Endothelial cell of umbilical vein (primary cell): Measurements from ENCODE around the gene IFNGR1. TPM values are rescaled to one million over a fixed set of nuclear protein-coding genes. Genes with fewer than 3 reads are reported as not detected.

ENCODE experiments used
- BruUV-seq: library from RNA; stranded (reverse); fragments of 400-500 nt; replicated peaks from 2 replicates; lab custom pipeline; 2021; lab: Mats Ljungman, UMichigan
- CTCF ChIA-PET: fragments of 300-600, 350-600 bp; sonication (Branson Sonifier 250); formaldehyde crosslinking; loops from one replicate; lab custom pipeline; 2021; ENCODE audit warnings: antibody characterized with exemption, inconsistent platforms; lab: Charles Lee
- POLR2A ChIA-PET: fragments of 300-600, 350-600 bp; sonication (Branson Sonifier 250); formaldehyde crosslinking; loops from one replicate; lab custom pipeline; 2021; ENCODE audit warnings: antibody characterized with exemption, inconsistent platforms; lab: Charles Lee
- DNase-seq: peaks from one replicate; pipeline ENCODE4 v3.0.0-alpha.2; 2011; ENCODE audit warnings: low read depth, low spot score
- FAIRE-seq: peaks from 2 replicates; lab custom pipeline; 2011; peaks lifted over from hg19 to GRCh38; lab: Jason Lieb, UNC
- H2AFZ ChIP-seq: 2 replicates; pipeline ENCODE4 v1.6.0; 2012; ENCODE audit warnings: low read depth, low read length, control low read depth, inconsistent platforms
- H3K27ac ChIP-seq: 2 replicates; pipeline ENCODE4 v1.5.1; 2011; ENCODE audit warnings: low read depth, mild to moderate bottlenecking, control low read depth, low read length, moderate library complexity; ENCODE audit not compliant: insufficient read depth
- H3K27me3 ChIP-seq, 2 experiments: 2 replicates each; pipeline versions ENCODE4 v1.6.0 to v1.6.1; 2011; ENCODE audit warnings: low read length in 2 of 2, mixed read lengths in 1 of 2; ENCODE audit not compliant: control insufficient read depth in 2 of 2, insufficient read depth in 2 of 2
- H3K36me3 ChIP-seq, 2 experiments: 2 replicates in 1 of 2; 3 replicates in 1 of 2; pipeline ENCODE4 v1.5.1; 2011; ENCODE audit warnings: low read length in 2 of 2, mild to moderate bottlenecking in 1 of 2, moderate library complexity in 1 of 2; ENCODE audit not compliant: control insufficient read depth in 2 of 2, insufficient read depth in 2 of 2; ENCODE audit errors: extremely low read depth in 1 of 2
- H3K4me1 ChIP-seq: 3 replicates; pipeline ENCODE4 v1.5.1; 2011; ENCODE audit warnings: mild to moderate bottlenecking, low read length; ENCODE audit not compliant: control insufficient read depth, insufficient read depth; ENCODE audit errors: extremely low read depth
- H3K4me2 ChIP-seq: 2 replicates; pipeline ENCODE4 v1.6.1; 2011; ENCODE audit warnings: low read length, control low read depth, mixed read lengths; ENCODE audit not compliant: insufficient read depth
- H3K4me3 ChIP-seq, 3 experiments: fragments of 200-600 bp in 1 of 3; sonication (generic), shearing (Covaris generic) in 1 of 3; replicated peaks in 1 of 3; 2 replicates each; pipeline ENCODE4 v1.5.1; 2011 to 2016; ENCODE audit warnings: control low read depth in 3 of 3, low read length in 3 of 3, mild to moderate bottlenecking in 2 of 3, inconsistent platforms in 1 of 3, low read depth in 1 of 3, moderate library complexity in 1 of 3; ENCODE audit not compliant: insufficient read depth in 1 of 3
- H3K79me2 ChIP-seq: 2 replicates; pipeline ENCODE4 v1.6.0; 2012; ENCODE audit warnings: low read length, inconsistent platforms; ENCODE audit not compliant: control insufficient read depth, insufficient read depth
- H3K9ac ChIP-seq: replicated peaks from 2 replicates; pipeline ENCODE3; 2011; ENCODE audit warnings: low read length, control low read depth; ENCODE audit not compliant: insufficient read depth; ENCODE audit errors: extremely low read depth
- H3K9me1 ChIP-seq: replicated peaks from 3 replicates; pipeline ENCODE4 v1.6.0; 2011; ENCODE audit warnings: mild to moderate bottlenecking, low read length; ENCODE audit not compliant: control insufficient read depth, insufficient read depth; ENCODE audit errors: extremely low read depth
- H3K9me3 ChIP-seq: replicated peaks from 2 replicates; pipeline ENCODE4 v1.5.1; 2012; ENCODE audit warnings: low read length, inconsistent platforms; ENCODE audit not compliant: control insufficient read depth, insufficient read depth
- H4K20me1 ChIP-seq: replicated peaks from 2 replicates; pipeline ENCODE3; 2011; ENCODE audit warnings: mild to moderate bottlenecking, low read length; ENCODE audit not compliant: control insufficient read depth, insufficient read depth; ENCODE audit errors: extremely low read depth
- EZH2 ChIP-seq: IDR thresholded peaks from 2 replicates; pipeline ENCODE4 v1.6.1; 2012; ENCODE audit warnings: borderline replicate concordance, low read depth, mild to moderate bottlenecking, moderate library complexity, low read length, inconsistent platforms; ENCODE audit not compliant: severe bottlenecking
- FOS ChIP-seq: IDR thresholded peaks from 2 replicates; pipeline ENCODE4 v1.6.1; 2011; ENCODE audit warnings: mild to moderate bottlenecking, low read length, moderate library complexity, borderline replicate concordance; ENCODE audit not compliant: insufficient read depth
- GATA2 ChIP-seq: IDR thresholded peaks from 2 replicates; pipeline ENCODE4 v1.7.0; 2011; ENCODE audit warnings: low read depth, mild to moderate bottlenecking, moderate library complexity, mixed read lengths, low read length; ENCODE audit not compliant: insufficient read length, insufficient read depth
- JUN ChIP-seq: IDR thresholded peaks from 2 replicates; pipeline ENCODE4 v1.6.1; 2011; ENCODE audit warnings: borderline replicate concordance, low read depth; ENCODE audit not compliant: insufficient read length, insufficient read depth
- MYC ChIP-seq: IDR thresholded peaks from one replicate; pipeline ENCODE4 v1.6.1; 2011; ENCODE audit warnings: mild to moderate bottlenecking, low read depth, low read length
- POLR2A ChIP-seq: IDR thresholded peaks from 2 replicates; pipeline ENCODE4 v1.6.1; 2012; ENCODE audit warnings: low read depth, mild to moderate bottlenecking, control low read depth, low read length
- POLR2AphosphoS5 ChIP-seq: IDR thresholded peaks from 2 replicates; pipeline ENCODE4 v1.6.1; 2012; ENCODE audit warnings: low read depth, mild to moderate bottlenecking, control low read depth, low read length, moderate library complexity; ENCODE audit not compliant: insufficient read depth
- dilution Hi-C: fragments of 300-500 bp; cut with MboI; formaldehyde crosslinking; loops from one replicate; pipeline ENCODE4 v1.15.0; 2019; ENCODE audit warnings: low sequenced_read_pairs; ENCODE audit not compliant: extremely low pct_ligation_motif_present
- intact Hi-C: fragments of 100-400 bp; cut with micrococcal nuclease; formaldehyde crosslinking; loops from one replicate; pipeline ENCODE4 v1.10.0; 2022
- polyA plus RNA-seq, 4 experiments: library from polyadenylated mRNA; depleted of rRNA in 3 of 4; stranded (reverse) in 3 of 4; unstranded in 1 of 4; fragments of >200 nt; gene quantifications; 2 replicates each; pipeline versions ENCODE4 v1.2.1 to v1.2.3, GENCODE V29; 2011 to 2012; ENCODE audit warnings: missing spikeins in 1 of 4
- total RNA-seq: library from RNA; stranded (reverse); gene quantifications from 2 replicates; pipeline ENCODE4 v1.2.3, GENCODE V29; 2021
- TF ChIP-seq, protein P1 (sequence below), 2 donors: IDR thresholded peaks; 1 replicate in 1 of 2; 2 replicates in 1 of 2; pipeline ENCODE4 v1.5.1; 2011; ENCODE audit warnings: low read length in 2 of 2, mild to moderate bottlenecking in 2 of 2, moderate library complexity in 2 of 2, control low read depth in 1 of 2, inconsistent platforms in 1 of 2, low read depth in 1 of 2; ENCODE audit not compliant: insufficient read depth in 1 of 2; ENCODE audit errors: extremely low read depth in 1 of 2
- TF ChIP-seq, protein P2 (sequence below): IDR thresholded peaks from 2 replicates; pipeline ENCODE4 v1.6.1; 2011; ENCODE audit not compliant: insufficient read depth, insufficient read length

The IFNGR1 gene
- total and polyA plus RNA-seq, 2 donors (not counting 3 experiments of a cell fraction or from before 2014, with no cell fraction given) = 19.1 to 31.2 TPM

DNA sequence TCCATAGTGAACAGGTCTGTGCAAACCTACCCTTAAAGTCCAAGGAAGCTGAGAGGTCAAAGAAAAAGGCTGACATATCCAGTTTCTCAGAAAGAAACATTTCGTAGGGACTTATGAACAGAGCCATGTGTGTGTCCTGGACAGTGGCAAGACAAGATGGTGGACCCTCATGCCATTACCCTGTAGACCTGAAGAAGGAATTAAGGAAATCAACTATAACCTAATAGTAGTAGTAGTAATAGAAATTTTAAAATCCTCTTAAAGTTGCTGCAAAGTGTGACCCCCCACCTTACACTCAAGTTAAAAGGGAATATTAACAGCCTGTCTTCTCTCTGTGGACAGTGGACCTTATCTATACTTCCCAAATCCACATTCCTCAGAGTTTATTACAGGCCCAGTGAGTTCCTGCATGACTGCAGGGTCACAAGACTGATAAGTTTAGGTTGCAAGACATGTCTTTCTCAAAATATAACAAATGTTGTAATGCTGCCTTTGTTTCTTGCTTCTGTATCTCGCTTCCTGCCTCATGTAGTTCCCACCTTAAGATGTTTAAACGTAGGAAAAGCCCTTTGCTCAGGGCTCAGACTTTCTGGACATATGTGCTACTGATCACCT lies 56.4 kb downstream of the IFNGR1 start:
- TF ChIP-seq FOS (no peak), POLR2AphosphoS5 (no peak), GATA2 (no peak), POLR2A (no peak), JUN (no peak), MYC (no peak), EZH2 (no peak)
- TF ChIP-seq, protein P1, sequence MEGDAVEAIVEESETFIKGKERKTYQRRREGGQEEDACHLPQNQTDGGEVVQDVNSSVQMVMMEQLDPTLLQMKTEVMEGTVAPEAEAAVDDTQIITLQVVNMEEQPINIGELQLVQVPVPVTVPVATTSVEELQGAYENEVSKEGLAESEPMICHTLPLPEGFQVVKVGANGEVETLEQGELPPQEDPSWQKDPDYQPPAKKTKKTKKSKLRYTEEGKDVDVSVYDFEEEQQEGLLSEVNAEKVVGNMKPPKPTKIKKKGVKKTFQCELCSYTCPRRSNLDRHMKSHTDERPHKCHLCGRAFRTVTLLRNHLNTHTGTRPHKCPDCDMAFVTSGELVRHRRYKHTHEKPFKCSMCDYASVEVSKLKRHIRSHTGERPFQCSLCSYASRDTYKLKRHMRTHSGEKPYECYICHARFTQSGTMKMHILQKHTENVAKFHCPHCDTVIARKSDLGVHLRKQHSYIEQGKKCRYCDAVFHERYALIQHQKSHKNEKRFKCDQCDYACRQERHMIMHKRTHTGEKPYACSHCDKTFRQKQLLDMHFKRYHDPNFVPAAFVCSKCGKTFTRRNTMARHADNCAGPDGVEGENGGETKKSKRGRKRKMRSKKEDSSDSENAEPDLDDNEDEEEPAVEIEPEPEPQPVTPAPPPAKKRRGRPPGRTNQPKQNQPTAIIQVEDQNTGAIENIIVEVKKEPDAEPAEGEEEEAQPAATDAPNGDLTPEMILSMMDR (IDR thresholded peaks at IDR 0.05; ENCODE audit: extremely low read depth in 1 of 2, insufficient read depth in 1 of 2, low read depth in 1 of 2, low read length in 2 of 2) = no peak
- TF ChIP-seq, protein P2, sequence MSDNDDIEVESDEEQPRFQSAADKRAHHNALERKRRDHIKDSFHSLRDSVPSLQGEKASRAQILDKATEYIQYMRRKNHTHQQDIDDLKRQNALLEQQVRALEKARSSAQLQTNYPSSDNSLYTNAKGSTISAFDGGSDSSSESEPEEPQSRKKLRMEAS = no peak
- no peaks in the 10 kb centered on the region for H3K9me1 ChIP-seq
- FAIRE-seq (no peak), DNase-seq (no peak)
- CTCF ChIA-PET = no interaction called here
- BruUV-seq = no TSS peak
- H3K4me1 ChIP-seq = no peaks in the 10 kb centered on the region
- H3K27me3 ChIP-seq = peaks cover 0 to 3% of the 10 kb centered on the region in 2 experiments
- no peaks in the 10 kb centered on the region for H3K36me3 ChIP-seq
- H3K79me2 ChIP-seq = no peaks in the 10 kb centered on the region
- dilution Hi-C loops = no loop called here
- H2AFZ ChIP-seq = no peak overlapping the region
- POLR2A ChIA-PET = no interaction called here
- no peak overlapping the region for H3K9ac ChIP-seq
- H3K27ac ChIP-seq = no peak overlapping the region
- no peak overlapping the region for H3K4me2 ChIP-seq
- intact Hi-C loops = no loop called here
- no peak overlapping the region for H3K4me3 ChIP-seq
- no peaks in the 10 kb centered on the region for H3K9me3 ChIP-seq
- no peaks in the 10 kb centered on the region for H4K20me1 ChIP-seq
